PC-3 (cell line): ENCODE results near the gene TNFRSF18. TPM values are rescaled to one million over a fixed set of nuclear protein-coding genes. Genes with fewer than 3 reads are reported as not detected.

Experiments
- ATAC-seq: fragments of 200-7000 bp; cut with Tn5 transposase; 2 replicates; pipeline ENCODE4 v1.9.1; 2020; ENCODE audit warnings: mild to moderate bottlenecking, moderate library complexity
- BruUV-seq: library from RNA; stranded (reverse); fragments of 400-500 nt; replicated peaks from 2 replicates; lab custom pipeline; 2021; lab: Mats Ljungman, UMichigan
- CTCF ChIA-PET: fragments of 300-600 bp; sonication (Branson Sonifier 250); formaldehyde crosslinking; loops from one replicate; lab custom pipeline; 2022; ENCODE audit warnings: antibody characterized with exemption; lab: Charles Lee
- POLR2A ChIA-PET: fragments of 300-600 bp; sonication (Branson Sonifier 250); formaldehyde crosslinking; loops from one replicate; lab custom pipeline; 2022; ENCODE audit warnings: antibody characterized with exemption; ENCODE audit not compliant: unreplicated experiment; lab: Charles Lee
- DNase-seq: peaks from one replicate; pipeline ENCODE4 v3.0.0-alpha.2; 2015
- H2AFZ ChIP-seq: fragments of 300-600 bp; sonication (generic); 2 replicates; pipeline ENCODE4 v1.6.0; 2016; ENCODE audit warnings: antibody characterized with exemption, low read length
- H3F3A ChIP-seq: fragments of 300-600 bp; sonication (generic); one replicate; pipeline ENCODE4 v1.6.0; 2017; ENCODE audit warnings: antibody characterized with exemption, low read length, control low read depth, mild to moderate bottlenecking; ENCODE audit not compliant: unreplicated experiment
- H3K27ac ChIP-seq: fragments of 300-600 bp; sonication (generic); 2 replicates; pipeline ENCODE4 v1.5.1; 2016; ENCODE audit warnings: mild to moderate bottlenecking, low read length
- H3K27me3 ChIP-seq: fragments of 300-600 bp; sonication (generic); 2 replicates; pipeline ENCODE4 v1.6.1; 2016; ENCODE audit warnings: low read length, mixed read lengths
- H3K36me3 ChIP-seq: fragments of 300-600 bp; sonication (generic); 2 replicates; pipeline ENCODE4 v1.6.1; 2016; ENCODE audit warnings: low read depth, mixed run types, low read length, mixed read lengths
- H3K4me1 ChIP-seq: fragments of 300-600 bp; sonication (generic); 2 replicates; pipeline ENCODE4 v1.5.1; 2016; ENCODE audit warnings: low read length; ENCODE audit not compliant: insufficient read depth
- H3K4me2 ChIP-seq: fragments of 300-600 bp; sonication (generic); 2 replicates; pipeline ENCODE4 v1.6.0; 2016; ENCODE audit warnings: low read length
- H3K4me3 ChIP-seq: fragments of 300-600 bp; sonication (generic); 2 replicates; pipeline ENCODE4 v1.5.1; 2016; ENCODE audit warnings: mild to moderate bottlenecking, low read length, mixed read lengths
- H3K79me2 ChIP-seq: fragments of 300-600 bp; sonication (generic); 2 replicates; pipeline ENCODE4 v1.6.1; 2017; ENCODE audit warnings: low read length, mixed read lengths
- H3K9ac ChIP-seq: fragments of 300-600 bp; sonication (generic); 2 replicates; pipeline ENCODE4 v1.6.0; 2016; ENCODE audit warnings: mild to moderate bottlenecking, low read length
- H3K9me2 ChIP-seq: fragments of 300-600 bp; sonication (generic); replicated peaks from 2 replicates; pipeline ENCODE4 v1.6.1; 2016; ENCODE audit warnings: mixed run types, low read length, mixed read lengths
- H3K9me3 ChIP-seq: fragments of 300-600 bp; sonication (generic); 2 replicates; pipeline ENCODE4 v1.6.1; 2016; ENCODE audit warnings: low read length, mixed read lengths
- H4K20me1 ChIP-seq: fragments of 300-600 bp; sonication (generic); 2 replicates; pipeline ENCODE4 v1.6.1; 2016; ENCODE audit warnings: low read length, mixed read lengths
- EZH2 ChIP-seq: fragments of 300-600 bp; sonication (generic); IDR thresholded peaks from one replicate; pipeline ENCODE4 v1.6.1; 2017; ENCODE audit warnings: antibody characterized with exemption, mild to moderate bottlenecking, low read length; ENCODE audit not compliant: unreplicated experiment
- EZH2phosphoT487 ChIP-seq: fragments of 300-600 bp; sonication (generic); IDR thresholded peaks from 2 replicates; pipeline ENCODE4 v1.6.1; 2018; ENCODE audit warnings: mild to moderate bottlenecking, antibody characterized with exemption, low read length, borderline replicate concordance
- intact Hi-C: fragments of 100-400 bp; cut with micrococcal nuclease; formaldehyde crosslinking; loops from 2 replicates; pipeline ENCODE4 v1.9.0; 2023
- total RNA-seq: library from RNA; depleted of rRNA; stranded (reverse); fragments of >200 nt; gene quantifications from 2 replicates; pipeline ENCODE4 v1.2.3, GENCODE V29; 2014
- TF ChIP-seq, protein P1 (sequence below): fragments of 300-600 bp; sonication (generic); conservative IDR thresholded peaks from 2 replicates; pipeline ENCODE4 v1.5.1; 2017; ENCODE audit warnings: antibody characterized with exemption, low read depth, mild to moderate bottlenecking, low read length

The TNFRSF18 gene
- total RNA-seq, 1 experiment from 2014 or later: 87.2 TPM

DNA sequence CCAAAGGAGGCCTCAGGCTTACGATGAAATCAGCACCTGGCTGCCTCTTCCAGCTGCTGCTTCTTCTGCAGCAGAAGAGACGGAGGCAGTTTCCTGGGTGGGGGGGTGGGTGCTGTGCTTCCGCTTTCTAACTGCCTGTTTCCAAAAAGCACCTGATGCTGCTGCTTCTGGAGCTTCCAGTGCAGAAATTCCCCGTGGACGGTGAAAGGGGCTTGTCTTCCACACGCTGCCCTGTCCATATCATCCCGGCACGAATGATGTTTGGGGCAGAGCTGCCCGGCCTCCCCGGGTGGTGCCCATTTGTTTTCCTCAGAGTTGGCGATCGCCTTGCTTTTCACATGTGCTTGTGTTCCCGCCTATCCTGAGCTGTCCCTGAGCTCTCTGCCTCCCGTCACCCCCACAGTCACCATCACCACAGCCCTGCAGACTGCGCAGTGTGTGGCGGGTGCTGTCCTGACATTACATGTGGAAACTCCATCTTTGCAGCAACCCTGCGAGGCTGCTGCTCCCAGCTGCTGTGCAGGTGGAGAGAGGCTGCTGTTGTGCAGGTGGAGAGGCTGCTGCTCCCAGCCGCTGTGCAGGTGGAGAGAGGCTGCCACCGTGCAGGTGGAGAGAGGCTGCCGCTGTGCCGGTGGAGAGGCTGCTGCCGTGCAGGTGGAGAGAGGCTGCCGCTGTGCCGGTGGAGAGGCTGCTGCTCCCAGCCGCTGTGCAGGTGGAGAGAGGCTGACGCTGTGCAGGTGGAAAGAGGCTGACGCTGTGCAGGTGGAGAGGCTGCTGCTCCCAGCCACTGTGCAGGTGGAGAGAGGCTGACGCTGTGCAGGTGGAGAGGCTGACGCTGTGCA lies 30.9 kb downstream of the TNFRSF18 start:
- CTCF ChIA-PET: no interaction called here
- TF ChIP-seq, protein P1, sequence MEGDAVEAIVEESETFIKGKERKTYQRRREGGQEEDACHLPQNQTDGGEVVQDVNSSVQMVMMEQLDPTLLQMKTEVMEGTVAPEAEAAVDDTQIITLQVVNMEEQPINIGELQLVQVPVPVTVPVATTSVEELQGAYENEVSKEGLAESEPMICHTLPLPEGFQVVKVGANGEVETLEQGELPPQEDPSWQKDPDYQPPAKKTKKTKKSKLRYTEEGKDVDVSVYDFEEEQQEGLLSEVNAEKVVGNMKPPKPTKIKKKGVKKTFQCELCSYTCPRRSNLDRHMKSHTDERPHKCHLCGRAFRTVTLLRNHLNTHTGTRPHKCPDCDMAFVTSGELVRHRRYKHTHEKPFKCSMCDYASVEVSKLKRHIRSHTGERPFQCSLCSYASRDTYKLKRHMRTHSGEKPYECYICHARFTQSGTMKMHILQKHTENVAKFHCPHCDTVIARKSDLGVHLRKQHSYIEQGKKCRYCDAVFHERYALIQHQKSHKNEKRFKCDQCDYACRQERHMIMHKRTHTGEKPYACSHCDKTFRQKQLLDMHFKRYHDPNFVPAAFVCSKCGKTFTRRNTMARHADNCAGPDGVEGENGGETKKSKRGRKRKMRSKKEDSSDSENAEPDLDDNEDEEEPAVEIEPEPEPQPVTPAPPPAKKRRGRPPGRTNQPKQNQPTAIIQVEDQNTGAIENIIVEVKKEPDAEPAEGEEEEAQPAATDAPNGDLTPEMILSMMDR: no peak
- TF ChIP-seq EZH2phosphoT487 (no peak), EZH2 (no peak)

DNA sequence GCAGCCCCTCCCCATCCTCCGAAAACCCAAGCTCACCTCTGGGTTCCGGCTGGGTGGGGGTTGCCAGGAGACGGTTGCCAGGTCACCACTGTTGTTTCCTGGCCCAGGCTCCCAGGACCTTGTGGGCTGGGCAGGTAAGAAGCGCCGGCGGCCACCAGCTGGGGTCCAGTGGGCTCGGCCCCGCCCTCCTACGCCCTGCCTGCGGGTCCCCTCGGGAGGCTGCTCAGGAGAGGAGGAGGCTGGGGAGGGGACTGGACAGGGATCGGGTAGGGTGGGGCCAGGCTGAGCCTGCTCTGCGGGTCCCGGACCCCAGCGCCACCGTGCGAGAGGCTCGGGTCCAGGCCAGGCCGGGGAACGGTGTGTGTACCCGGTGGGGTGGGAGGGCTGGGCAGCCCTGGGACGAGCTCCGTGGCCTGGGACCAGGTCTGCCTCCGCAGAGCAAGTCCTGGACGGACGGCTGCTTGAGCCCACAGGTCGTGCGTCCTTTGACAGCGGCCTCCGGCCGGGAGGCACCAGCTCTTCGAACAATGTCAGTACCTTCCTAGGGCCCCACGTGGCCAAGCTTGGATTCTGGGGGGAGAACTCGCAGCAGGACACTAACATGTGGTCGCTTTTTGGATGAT lies 32.5 kb downstream of the TNFRSF18 start, which contains the start of gene TTLL10:
TTLL10 (plus strand) TSS at position 88 of the 623 bp plus-strand sequence. CDS start 5,336 bp downstream, outside the sequence.
- Histone ChIP-seq H3K9me3 (no peaks in the 10 kb centered on the region), H3K79me2 (peaks cover 12% of the 10 kb centered on the region), H3F3A (no peaks in the 10 kb centered on the region), H3K9me2 (no peaks in the 10 kb centered on the region), H3K4me3 (no peak within 1 kb of the TSS), H3K36me3 (no peaks in the 10 kb centered on the region; the same call in 1 of the 2 replicates), H3K27me3 (no peaks in the 10 kb centered on the region), H3K9ac (no peak within 1 kb of the TSS), H4K20me1 (peaks cover 7% of the 10 kb centered on the region), H2AFZ (no peak within 1 kb of the TSS), H3K4me1 (no peaks in the 10 kb centered on the region), H3K27ac (no peak within 1 kb of the TSS), H3K4me2 (no peak within 1 kb of the TSS)
- intact Hi-C loops: no loop called here
- DNase-seq (no peak), ATAC-seq (no peak)
- TF ChIP-seq EZH2 (no peak), EZH2phosphoT487 (no peak)
- TF ChIP-seq, protein P1: no peak
- POLR2A ChIA-PET: no interaction called here
- no TSS peak for BruUV-seq
- CTCF ChIA-PET: no interaction called here

More for the DNA sequence above, 30.9 kb downstream of the TNFRSF18 start:
- intact Hi-C loops: no loop called here
- no TSS peak for BruUV-seq
- POLR2A ChIA-PET: no interaction called here
- no peaks in the 10 kb centered on the region for H3F3A ChIP-seq
- H3K27ac ChIP-seq: no peak overlapping the region
- DNase-seq: no peak
- no peaks in the 10 kb centered on the region for H3K4me1 ChIP-seq
- H4K20me1 ChIP-seq: peaks cover 7% of the 10 kb centered on the region; the same call in 1 of the 2 replicates
- no peaks in the 10 kb centered on the region for H3K9me3 ChIP-seq
- H3K9ac ChIP-seq: no peak overlapping the region
- no peak overlapping the region for H2AFZ ChIP-seq
- no peaks in the 10 kb centered on the region; the same call in 1 of the 2 replicates for H3K36me3 ChIP-seq
- H3K4me3 ChIP-seq: no peak overlapping the region
- H3K27me3 ChIP-seq: no peaks in the 10 kb centered on the region
- no peaks in the 10 kb centered on the region for H3K9me2 ChIP-seq
- no peak overlapping the region for H3K4me2 ChIP-seq
- ATAC-seq: no peak
- H3K79me2 ChIP-seq: no peaks in the 10 kb centered on the region
